ENCODE measurements around the gene IGFBP5. TPM values are rescaled to one million over a fixed set of nuclear protein-coding genes. Genes with fewer than 3 reads are reported as not detected.

The IGFBP5 gene
- total RNA-seq, 1 donor from 2014 or later = 150 TPM

DNA sequence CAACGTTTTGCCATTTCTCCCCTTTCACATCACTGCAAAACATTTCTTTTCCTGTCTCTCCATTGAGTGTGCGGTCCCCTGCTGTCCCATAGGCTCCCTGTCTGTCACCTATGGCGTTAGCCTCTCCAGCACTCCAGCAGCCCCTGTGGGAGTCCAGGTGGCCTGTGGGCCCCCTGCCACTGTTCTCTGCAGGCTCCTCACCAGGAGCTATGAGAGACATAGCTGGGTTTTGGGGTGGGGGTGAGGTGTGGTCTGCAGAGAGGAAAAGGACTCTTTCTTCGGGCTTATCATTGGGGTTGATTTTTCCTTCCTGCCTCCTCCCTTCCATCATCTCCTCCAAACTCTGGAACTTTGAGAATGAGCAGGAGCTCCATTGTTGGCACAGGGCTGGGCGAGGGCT lies 36.1 kb upstream of the IGFBP5 start:
- no peaks in the 10 kb centered on the region for H3F3A ChIP-seq (ENCODE audit: low read depth)
- H3K27ac Mint-ChIP-seq = no peak overlapping the region
- no peaks in the 10 kb centered on the region for H3K9me3 Mint-ChIP-seq
- H3K4me3 ChIP-seq = no peak overlapping the region
- no peaks in the 10 kb centered on the region for H3K9me3 ChIP-seq (ENCODE audit: low read depth)
- H4K20me1 ChIP-seq (ENCODE audit: low read depth) = no peaks in the 10 kb centered on the region
- no peak overlapping the region for H2AFZ ChIP-seq (replicated peaks)
- DNase-seq (ENCODE audit: low spot score) = no peak
- H3K4me1 ChIP-seq = no peaks in the 10 kb centered on the region
- no peak overlapping the region for H3K9ac ChIP-seq
- H3K27me3 Mint-ChIP-seq (ENCODE audit: insufficient read depth, low read depth) = peaks cover 7% of the 10 kb centered on the region
- no peaks in the 10 kb centered on the region for H3K27me3 ChIP-seq
- H3K79me2 ChIP-seq (ENCODE audit: low read depth) = no peaks in the 10 kb centered on the region
- no peak overlapping the region for H3K4me3 Mint-ChIP-seq
- no peak for TF ChIP-seq EZH2 (IDR thresholded peaks at IDR 0.05)
- TF ChIP-seq EZH2phosphoT487 (IDR thresholded peaks at IDR 0.05) = no peak
- TF ChIP-seq, protein P1, sequence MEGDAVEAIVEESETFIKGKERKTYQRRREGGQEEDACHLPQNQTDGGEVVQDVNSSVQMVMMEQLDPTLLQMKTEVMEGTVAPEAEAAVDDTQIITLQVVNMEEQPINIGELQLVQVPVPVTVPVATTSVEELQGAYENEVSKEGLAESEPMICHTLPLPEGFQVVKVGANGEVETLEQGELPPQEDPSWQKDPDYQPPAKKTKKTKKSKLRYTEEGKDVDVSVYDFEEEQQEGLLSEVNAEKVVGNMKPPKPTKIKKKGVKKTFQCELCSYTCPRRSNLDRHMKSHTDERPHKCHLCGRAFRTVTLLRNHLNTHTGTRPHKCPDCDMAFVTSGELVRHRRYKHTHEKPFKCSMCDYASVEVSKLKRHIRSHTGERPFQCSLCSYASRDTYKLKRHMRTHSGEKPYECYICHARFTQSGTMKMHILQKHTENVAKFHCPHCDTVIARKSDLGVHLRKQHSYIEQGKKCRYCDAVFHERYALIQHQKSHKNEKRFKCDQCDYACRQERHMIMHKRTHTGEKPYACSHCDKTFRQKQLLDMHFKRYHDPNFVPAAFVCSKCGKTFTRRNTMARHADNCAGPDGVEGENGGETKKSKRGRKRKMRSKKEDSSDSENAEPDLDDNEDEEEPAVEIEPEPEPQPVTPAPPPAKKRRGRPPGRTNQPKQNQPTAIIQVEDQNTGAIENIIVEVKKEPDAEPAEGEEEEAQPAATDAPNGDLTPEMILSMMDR (IDR thresholded peaks at IDR 0.05) = no peak
- H3K36me3 ChIP-seq = no peaks in the 10 kb centered on the region
- peaks cover 10% of the 10 kb centered on the region for H3K4me1 Mint-ChIP-seq
- H3K36me3 Mint-ChIP-seq = no peaks in the 10 kb centered on the region
- H3K27ac ChIP-seq = no peak overlapping the region
- H3K4me2 ChIP-seq = no peak overlapping the region

DNA sequence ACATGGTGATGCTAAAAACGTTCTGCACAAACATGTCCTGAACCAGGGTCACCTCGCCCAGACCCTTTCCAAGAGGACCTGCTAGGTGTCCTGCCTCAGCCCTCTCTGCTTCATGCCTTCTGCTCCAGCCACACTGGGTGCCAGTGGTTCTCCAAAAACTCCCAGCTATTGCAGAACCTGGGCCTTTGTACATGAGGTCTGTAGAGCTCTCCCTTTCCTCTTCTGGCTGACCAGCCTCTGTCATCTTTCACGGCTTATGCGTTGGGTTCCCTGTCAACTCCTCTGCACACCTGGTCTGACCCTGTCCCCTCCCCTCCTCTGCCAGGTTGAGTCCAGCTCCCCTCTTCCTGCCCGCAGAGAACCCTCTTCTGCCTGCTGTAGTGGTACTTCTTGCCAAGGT lies 35.5 kb upstream of the IGFBP5 start:
- no peaks in the 10 kb centered on the region for H3K36me3 Mint-ChIP-seq
- peaks cover 7% of the 10 kb centered on the region for H3K4me1 Mint-ChIP-seq
- no peak overlapping the region for H3K27ac ChIP-seq
- H3K4me3 ChIP-seq = no peak overlapping the region
- H3K4me1 ChIP-seq = no peaks in the 10 kb centered on the region
- H3K27me3 ChIP-seq = no peaks in the 10 kb centered on the region
- H3F3A ChIP-seq (ENCODE audit: low read depth) = no peaks in the 10 kb centered on the region
- H3K36me3 ChIP-seq = no peaks in the 10 kb centered on the region
- no peak overlapping the region for H3K9ac ChIP-seq
- no peak overlapping the region for H2AFZ ChIP-seq (replicated peaks)
- no peak for DNase-seq (ENCODE audit: low spot score)
- H3K79me2 ChIP-seq (ENCODE audit: low read depth) = no peaks in the 10 kb centered on the region
- no peaks in the 10 kb centered on the region for H3K9me3 ChIP-seq (ENCODE audit: low read depth)
- no peak overlapping the region for H3K4me2 ChIP-seq
- TF ChIP-seq EZH2phosphoT487 (IDR thresholded peaks at IDR 0.05) = no peak
- H3K4me3 Mint-ChIP-seq = no peak overlapping the region
- no peaks in the 10 kb centered on the region for H3K9me3 Mint-ChIP-seq
- H4K20me1 ChIP-seq (ENCODE audit: low read depth) = no peaks in the 10 kb centered on the region
- H3K27me3 Mint-ChIP-seq (ENCODE audit: insufficient read depth, low read depth) = peaks cover 7% of the 10 kb centered on the region
- no peak overlapping the region for H3K27ac Mint-ChIP-seq

DNA sequence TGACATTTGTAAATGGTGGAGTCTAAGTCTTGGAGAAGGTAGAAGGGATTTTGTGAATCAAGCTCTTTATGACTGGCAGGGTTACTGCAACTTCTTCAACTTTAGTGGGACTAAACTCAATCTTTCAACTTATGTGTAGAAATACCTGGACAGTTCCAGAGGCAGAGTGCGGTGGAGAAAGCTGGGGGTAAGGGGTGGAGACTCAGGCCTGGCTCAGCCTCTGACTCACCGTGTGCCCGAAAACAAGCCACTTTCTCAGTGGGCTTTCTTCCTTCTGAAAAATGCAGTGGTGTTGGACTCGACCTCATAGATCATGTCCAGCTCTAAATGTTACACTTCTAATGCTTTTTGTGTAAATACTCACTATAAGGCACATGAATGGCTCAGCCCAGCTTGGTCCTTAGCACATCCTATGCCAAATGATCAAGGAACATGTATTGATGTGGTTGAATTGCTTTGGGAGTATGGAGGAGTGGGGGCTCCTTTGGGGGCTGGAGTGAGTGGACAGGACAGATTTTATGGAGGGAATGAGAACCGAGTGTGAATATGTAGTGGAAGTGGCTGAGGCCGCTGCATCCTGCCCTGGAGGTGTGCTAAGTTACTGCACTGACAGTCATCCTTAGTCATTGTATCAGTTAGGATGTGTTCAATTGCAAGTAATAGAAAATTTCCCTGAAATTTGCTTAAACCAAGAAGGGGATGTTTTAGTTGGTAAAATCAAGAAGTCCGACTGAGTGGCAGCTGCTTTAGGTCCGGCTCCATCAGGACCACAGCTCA lies 32.2 kb upstream of the IGFBP5 start:
- H4K20me1 ChIP-seq (ENCODE audit: low read depth) = no peaks in the 10 kb centered on the region
- no peaks in the 10 kb centered on the region for H3K4me1 ChIP-seq
- H3K9me3 Mint-ChIP-seq = no peaks in the 10 kb centered on the region
- H3K9ac ChIP-seq = no peak overlapping the region
- H3K4me1 Mint-ChIP-seq = no peaks in the 10 kb centered on the region
- H3K4me3 ChIP-seq = no peak overlapping the region
- no peaks in the 10 kb centered on the region for H3F3A ChIP-seq (ENCODE audit: low read depth)
- H3K27me3 Mint-ChIP-seq (ENCODE audit: insufficient read depth, low read depth) = peaks cover 15% of the 10 kb centered on the region
- H3K27me3 ChIP-seq = no peaks in the 10 kb centered on the region
- no peak overlapping the region for H2AFZ ChIP-seq (replicated peaks)
- no peak overlapping the region for H3K4me3 Mint-ChIP-seq
- no peak overlapping the region for H3K27ac Mint-ChIP-seq
- no peak for DNase-seq (ENCODE audit: low spot score)
- H3K79me2 ChIP-seq (ENCODE audit: low read depth) = no peaks in the 10 kb centered on the region
- no peaks in the 10 kb centered on the region for H3K9me3 ChIP-seq (ENCODE audit: low read depth)
- H3K36me3 ChIP-seq = no peaks in the 10 kb centered on the region
- H3K4me2 ChIP-seq = no peak overlapping the region
- no peaks in the 10 kb centered on the region for H3K36me3 Mint-ChIP-seq
- no peak for TF ChIP-seq EZH2phosphoT487 (IDR thresholded peaks at IDR 0.05)
- TF ChIP-seq EZH2 (IDR thresholded peaks at IDR 0.05) = no peak
- TF ChIP-seq, protein P1 (IDR thresholded peaks at IDR 0.05) = no peak
- no peak overlapping the region for H3K27ac ChIP-seq

DNA sequence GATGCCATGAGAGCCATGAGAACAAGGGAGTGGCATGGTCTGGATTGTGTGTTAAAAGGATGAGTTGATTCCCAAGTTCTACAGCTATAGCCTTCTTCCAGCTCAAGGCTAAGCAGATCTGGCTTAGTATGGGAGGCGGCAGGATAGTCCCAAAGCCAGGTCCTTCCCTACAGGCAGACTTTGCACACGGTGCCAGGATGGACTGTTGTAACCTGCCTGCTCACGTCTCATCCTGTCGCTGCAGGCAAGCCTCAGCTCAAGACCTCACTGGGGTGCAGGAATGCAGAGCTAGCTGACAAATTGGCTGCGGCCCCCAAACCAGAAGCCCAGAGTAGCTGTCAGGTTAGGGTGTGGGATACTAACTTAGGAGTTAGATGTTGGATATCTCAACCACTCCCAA lies 28.8 kb upstream of the IGFBP5 start:
- H3K27ac Mint-ChIP-seq = no peak overlapping the region
- no peaks in the 10 kb centered on the region for H3K27me3 ChIP-seq

More for the DNA sequence above, 28.8 kb upstream of the IGFBP5 start:
- H2AFZ ChIP-seq (replicated peaks) = no peak overlapping the region
- H3K79me2 ChIP-seq (ENCODE audit: low read depth) = no peaks in the 10 kb centered on the region
- H4K20me1 ChIP-seq (ENCODE audit: low read depth) = no peaks in the 10 kb centered on the region
- Mint-ChIP-seq H3K4me1 (no peaks in the 10 kb centered on the region), H3K27me3 (ENCODE audit: insufficient read depth, low read depth) (peaks cover 8% of the 10 kb centered on the region), H3K9me3 (no peaks in the 10 kb centered on the region), H3K4me3 (no peak overlapping the region), H3K36me3 (no peaks in the 10 kb centered on the region)
- no peak for TF ChIP-seq EZH2 (IDR thresholded peaks at IDR 0.05)
- TF ChIP-seq, protein P1 (IDR thresholded peaks at IDR 0.05) = no peak
- TF ChIP-seq EZH2phosphoT487 (IDR thresholded peaks at IDR 0.05) = no peak
- H3K27ac ChIP-seq = no peak overlapping the region
- no peaks in the 10 kb centered on the region for H3K9me3 ChIP-seq (ENCODE audit: low read depth)
- H3K4me3 ChIP-seq = no peak overlapping the region
- H3F3A ChIP-seq (ENCODE audit: low read depth) = no peaks in the 10 kb centered on the region
- no peaks in the 10 kb centered on the region for H3K36me3 ChIP-seq
- H3K4me1 ChIP-seq = no peaks in the 10 kb centered on the region
- DNase-seq (ENCODE audit: low spot score) = no peak
- no peak overlapping the region for H3K9ac ChIP-seq
- H3K4me2 ChIP-seq = no peak overlapping the region
